PFSK-1 (cell line): ENCODE data around the gene CACHD1.

Source experiments
- FOXP2 ChIP-seq: optimal IDR thresholded peaks from 2 replicates; pipeline ENCODE3; 2011; ENCODE audit warnings: borderline replicate concordance, control low read depth, inconsistent platforms; ENCODE audit not compliant: insufficient read depth; ENCODE audit errors: extremely low read length, extremely low read depth
- POLR2AphosphoS5 ChIP-seq: IDR thresholded peaks from 2 replicates; pipeline ENCODE4 v1.6.1; 2012; ENCODE audit warnings: low read depth, mild to moderate bottlenecking, control low read depth, low read length, moderate library complexity
- REST ChIP-seq, 2 experiments: IDR thresholded peaks; 2 replicates each; pipeline versions ENCODE4 v1.6.1 to v1.8.0; 2011 to 2012; ENCODE audit warnings: low read depth in 2 of 2, low read length in 2 of 2, control low read depth in 1 of 2, inconsistent platforms in 1 of 2, mild to moderate bottlenecking in 1 of 2, moderate library complexity in 1 of 2; ENCODE audit not compliant: insufficient read depth in 1 of 2
- SIN3A ChIP-seq: IDR thresholded peaks from 2 replicates; pipeline ENCODE4 v1.6.1; 2012; ENCODE audit warnings: mild to moderate bottlenecking, low read length, moderate library complexity, borderline replicate concordance; ENCODE audit not compliant: insufficient read depth
- TAF1 ChIP-seq: IDR thresholded peaks from 2 replicates; pipeline ENCODE4 v1.6.1; 2012; ENCODE audit warnings: low read length, control low read depth, borderline replicate concordance; ENCODE audit not compliant: insufficient read depth

Gene CACHD1

DNA sequence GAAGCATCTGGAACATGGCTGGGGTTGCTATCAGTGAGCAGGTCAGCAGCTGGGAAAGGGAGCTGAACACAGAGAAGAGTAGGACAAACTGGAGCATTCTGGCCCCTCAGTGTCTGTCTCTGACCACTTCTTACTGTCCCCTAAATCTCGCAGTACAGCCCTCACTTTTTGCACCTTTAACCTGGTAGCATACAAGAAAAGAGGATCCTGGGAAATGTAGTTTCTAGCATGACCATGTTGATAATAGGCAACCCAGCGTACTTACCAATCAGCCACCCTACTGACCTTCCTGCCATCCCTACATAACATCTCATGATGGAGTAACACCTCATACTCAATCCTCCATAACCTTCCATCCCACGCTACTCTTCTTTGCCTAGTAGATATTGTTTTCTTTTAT is 175.8 kb downstream of the CACHD1 start:
- TF ChIP-seq REST (IDR thresholded peaks at IDR 0.05; ENCODE audit: insufficient read depth in 1 of 2, low read depth in 2 of 2, low read length in 2 of 2), result no peak

DNA sequence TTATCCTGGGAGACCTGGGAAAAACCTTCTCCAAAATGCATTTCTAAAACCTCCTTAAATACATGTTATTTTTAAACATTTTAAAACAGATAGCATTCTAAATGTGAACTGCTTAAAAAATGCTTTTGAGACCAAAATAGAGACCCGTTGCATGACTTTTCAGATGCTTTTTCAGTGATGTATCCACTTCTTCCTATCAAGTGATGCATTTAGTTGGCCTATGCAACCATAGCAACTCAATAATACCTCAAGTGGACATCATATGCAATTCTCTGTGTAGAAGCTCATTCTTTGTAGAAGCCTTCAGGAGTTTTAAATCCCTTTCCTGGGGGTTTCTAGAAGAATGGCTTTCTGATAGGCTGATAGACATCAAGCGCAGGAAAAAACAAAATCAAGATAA is 180.5 kb downstream of the CACHD1 start:
- TF ChIP-seq FOXP2 (no peak), TAF1 (no peak)

- TF ChIP-seq REST (IDR thresholded peaks at IDR 0.05; ENCODE audit: insufficient read depth in 1 of 2, low read depth in 2 of 2, low read length in 2 of 2), result no peak
- TF ChIP-seq TAF1, result no peak
- TF ChIP-seq POLR2AphosphoS5, result no peak
- TF ChIP-seq FOXP2, result no peak
- no peak for TF ChIP-seq SIN3A
Measured at GRCh38 chr1:64651841-64652240, 181.9 kb downstream of the CACHD1 start.

- TF ChIP-seq REST (IDR thresholded peaks at IDR 0.05; ENCODE audit: insufficient read depth in 1 of 2, low read depth in 2 of 2, low read length in 2 of 2), result no peak
- TF ChIP-seq FOXP2, result no peak
- no peak for TF ChIP-seq SIN3A
- TF ChIP-seq POLR2AphosphoS5, result no peak
- TF ChIP-seq TAF1, result no peak
Measured at GRCh38 chr1:64653466-64653865, 183.5 kb downstream of the CACHD1 start.

GRCh38 chr1:64654519-64655341 is 184.8 kb downstream of the CACHD1 start:
- no peak for TF ChIP-seq REST (IDR thresholded peaks at IDR 0.05; ENCODE audit: insufficient read depth in 1 of 2, low read depth in 2 of 2, low read length in 2 of 2)
- TF ChIP-seq FOXP2, result no peak
- no peak for TF ChIP-seq POLR2AphosphoS5
- TF ChIP-seq SIN3A, result no peak
- TF ChIP-seq TAF1, result no peak
